Prostate gland (tissue), 2 donors: ENCODE measurements around the gene ATP5ME.

Source experiments
- POLR2AphosphoS5 ChIP-seq: sonication (generic); formaldehyde crosslinking; IDR thresholded peaks from one replicate; pipeline ENCODE4 v1.6.1; 2017; ENCODE audit warnings: antibody characterized with exemption
- TF ChIP-seq, protein P1 (sequence below), 4 experiments: fragments of 200-600 bp in 2 of 4; fragments of 450-650 bp in 2 of 4; sonication (generic) in 2 of 4; IDR thresholded peaks; 1 replicate in 3 of 4; 2 replicates in 1 of 4; pipeline ENCODE4 v1.5.1; 2016 to 2019; ENCODE audit warnings: antibody characterized with exemption in 4 of 4, mild to moderate bottlenecking in 2 of 4, moderate library complexity in 2 of 4

DNA sequence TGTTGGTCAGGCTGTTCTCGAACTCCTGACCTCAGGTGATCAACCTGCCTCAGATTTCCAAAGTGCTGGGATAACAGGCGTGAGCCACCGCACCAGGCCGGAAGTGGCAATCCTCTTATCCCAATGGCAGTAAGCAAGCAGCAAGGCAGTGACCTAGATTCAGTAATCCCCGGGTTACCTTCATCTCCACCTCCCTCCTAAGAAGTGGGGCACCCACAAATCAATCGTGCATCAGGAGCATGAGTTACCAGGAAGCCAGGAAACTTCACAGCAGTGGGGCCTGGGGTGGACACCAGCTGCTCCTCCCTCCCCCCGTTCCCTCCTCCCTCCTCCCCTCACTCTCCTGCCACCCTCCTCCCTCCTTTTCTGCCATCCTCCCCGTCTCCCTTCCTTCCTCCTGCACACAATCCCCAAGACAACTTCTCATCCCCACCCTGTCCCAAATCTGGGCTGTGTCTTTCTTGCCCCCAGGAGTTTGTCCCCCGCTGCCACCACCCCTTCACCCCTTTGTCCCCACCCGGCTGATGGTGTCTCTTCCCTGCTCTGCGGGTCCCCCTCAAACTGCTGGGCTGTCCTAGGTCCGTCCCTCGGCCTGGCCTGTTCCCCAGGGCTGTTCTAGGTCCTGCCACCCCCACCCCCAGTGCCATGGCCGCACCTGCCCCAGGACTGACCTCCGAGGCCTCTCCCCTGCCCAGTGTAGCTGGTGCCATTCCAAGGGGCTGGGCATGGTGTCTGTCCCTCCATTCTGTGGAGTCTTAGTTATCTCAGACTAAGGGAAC lies 46.5 kb downstream of the ATP5ME start:
- TF ChIP-seq, protein P1, sequence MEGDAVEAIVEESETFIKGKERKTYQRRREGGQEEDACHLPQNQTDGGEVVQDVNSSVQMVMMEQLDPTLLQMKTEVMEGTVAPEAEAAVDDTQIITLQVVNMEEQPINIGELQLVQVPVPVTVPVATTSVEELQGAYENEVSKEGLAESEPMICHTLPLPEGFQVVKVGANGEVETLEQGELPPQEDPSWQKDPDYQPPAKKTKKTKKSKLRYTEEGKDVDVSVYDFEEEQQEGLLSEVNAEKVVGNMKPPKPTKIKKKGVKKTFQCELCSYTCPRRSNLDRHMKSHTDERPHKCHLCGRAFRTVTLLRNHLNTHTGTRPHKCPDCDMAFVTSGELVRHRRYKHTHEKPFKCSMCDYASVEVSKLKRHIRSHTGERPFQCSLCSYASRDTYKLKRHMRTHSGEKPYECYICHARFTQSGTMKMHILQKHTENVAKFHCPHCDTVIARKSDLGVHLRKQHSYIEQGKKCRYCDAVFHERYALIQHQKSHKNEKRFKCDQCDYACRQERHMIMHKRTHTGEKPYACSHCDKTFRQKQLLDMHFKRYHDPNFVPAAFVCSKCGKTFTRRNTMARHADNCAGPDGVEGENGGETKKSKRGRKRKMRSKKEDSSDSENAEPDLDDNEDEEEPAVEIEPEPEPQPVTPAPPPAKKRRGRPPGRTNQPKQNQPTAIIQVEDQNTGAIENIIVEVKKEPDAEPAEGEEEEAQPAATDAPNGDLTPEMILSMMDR (IDR thresholded peaks at IDR 0.05), result no peak
- no peak for TF ChIP-seq POLR2AphosphoS5
